Measurements from ENCODE around the gene ANKRD63.

ANKRD63 gene

DNA sequence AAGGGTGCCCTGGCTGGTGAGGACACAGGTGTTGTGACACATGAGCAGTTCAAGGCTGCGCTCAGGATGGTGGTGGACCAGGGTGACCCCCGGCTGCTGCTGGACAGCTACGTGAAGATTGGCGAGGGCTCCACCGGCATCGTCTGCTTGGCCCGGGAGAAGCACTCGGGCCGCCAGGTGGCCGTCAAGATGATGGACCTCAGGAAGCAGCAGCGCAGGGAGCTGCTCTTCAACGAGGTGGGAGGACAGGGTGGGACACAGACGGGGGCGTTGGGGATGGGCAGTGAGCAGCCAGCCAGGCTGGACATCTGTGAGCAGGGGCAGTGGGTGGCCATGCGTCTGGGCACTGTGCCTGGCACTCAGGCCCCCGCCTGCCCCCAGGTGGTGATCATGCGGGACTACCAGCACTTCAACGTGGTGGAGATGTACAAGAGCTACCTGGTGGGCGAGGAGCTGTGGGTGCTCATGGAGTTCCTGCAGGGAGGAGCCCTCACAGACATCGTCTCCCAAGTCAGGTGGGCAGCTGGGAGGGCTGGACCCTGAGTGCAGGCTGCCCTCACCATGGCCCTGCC, 10.3 kb downstream of the ANKRD63 start:
- no peaks in the 10 kb centered on the region for H3K9me3 ChIP-seq (ENCODE audit: control insufficient read depth, low read depth, low read length)
- H3K9ac ChIP-seq (ENCODE audit: low read length) = no peak overlapping the region
- H3K4me3 ChIP-seq (ENCODE audit: low read length) = no peak overlapping the region
- no peaks in the 10 kb centered on the region for H3K36me3 ChIP-seq (ENCODE audit: control insufficient read depth, low read depth, low read length)
- H3K4me1 ChIP-seq (ENCODE audit: control insufficient read depth, low read depth, low read length) = peaks cover 6% of the 10 kb centered on the region
- no peaks in the 10 kb centered on the region for H3K27me3 ChIP-seq (ENCODE audit: control insufficient read depth, insufficient read depth, low read length)
- H3K27ac ChIP-seq (ENCODE audit: low read length) = no peak overlapping the region

DNA sequence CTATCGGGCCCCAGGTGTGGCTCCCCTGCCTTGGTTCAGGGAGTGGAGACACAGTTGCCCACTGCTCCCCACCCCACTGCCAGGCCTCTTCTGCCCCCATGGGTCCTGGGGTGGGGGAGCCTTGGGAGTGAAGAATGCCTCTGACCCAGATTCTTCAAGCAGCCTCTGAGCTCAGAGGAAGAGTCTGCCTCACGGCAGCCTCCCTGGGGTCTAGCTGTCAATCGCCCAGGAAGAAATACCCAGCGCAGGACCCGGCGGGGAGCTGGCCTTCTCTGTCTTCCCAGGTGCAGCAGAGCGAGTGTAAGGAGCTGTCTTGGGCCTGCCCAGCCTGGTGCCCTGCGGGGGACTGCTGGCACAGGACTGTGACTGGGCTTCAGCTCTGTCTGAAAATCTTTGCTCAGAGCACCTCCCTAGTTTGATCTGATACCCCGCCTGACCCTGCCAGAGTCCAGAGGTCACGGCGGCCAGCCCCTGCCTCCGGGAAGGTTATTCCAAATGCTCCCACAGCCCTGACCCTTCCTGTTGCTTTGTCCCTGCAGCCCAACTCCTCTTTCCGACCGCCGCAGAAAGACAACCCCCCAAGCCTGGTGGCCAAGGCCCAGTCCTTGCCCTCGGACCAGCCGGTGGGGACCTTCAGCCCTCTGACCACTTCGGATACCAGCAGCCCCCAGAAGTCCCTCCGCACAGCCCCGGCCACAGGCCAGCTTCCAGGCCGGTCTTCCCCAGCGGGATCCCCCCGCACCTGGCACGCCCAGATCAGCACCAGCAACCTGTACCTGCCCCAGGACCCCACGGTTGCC, 11.0 kb downstream of the ANKRD63 start:
- Histone ChIP-seq H3K4me3 (ENCODE audit: low read length) (no peak overlapping the region), H3K9ac (ENCODE audit: low read length) (no peak overlapping the region), H3K27me3 (ENCODE audit: control insufficient read depth, insufficient read depth, low read length) (no peaks in the 10 kb centered on the region), H3K9me3 (ENCODE audit: control insufficient read depth, low read depth, low read length) (no peaks in the 10 kb centered on the region), H3K36me3 (ENCODE audit: control insufficient read depth, low read depth, low read length) (no peaks in the 10 kb centered on the region), H3K4me1 (ENCODE audit: control insufficient read depth, low read depth, low read length) (peaks cover 7% of the 10 kb centered on the region), H3K27ac (ENCODE audit: low read length) (no peak overlapping the region)

DNA sequence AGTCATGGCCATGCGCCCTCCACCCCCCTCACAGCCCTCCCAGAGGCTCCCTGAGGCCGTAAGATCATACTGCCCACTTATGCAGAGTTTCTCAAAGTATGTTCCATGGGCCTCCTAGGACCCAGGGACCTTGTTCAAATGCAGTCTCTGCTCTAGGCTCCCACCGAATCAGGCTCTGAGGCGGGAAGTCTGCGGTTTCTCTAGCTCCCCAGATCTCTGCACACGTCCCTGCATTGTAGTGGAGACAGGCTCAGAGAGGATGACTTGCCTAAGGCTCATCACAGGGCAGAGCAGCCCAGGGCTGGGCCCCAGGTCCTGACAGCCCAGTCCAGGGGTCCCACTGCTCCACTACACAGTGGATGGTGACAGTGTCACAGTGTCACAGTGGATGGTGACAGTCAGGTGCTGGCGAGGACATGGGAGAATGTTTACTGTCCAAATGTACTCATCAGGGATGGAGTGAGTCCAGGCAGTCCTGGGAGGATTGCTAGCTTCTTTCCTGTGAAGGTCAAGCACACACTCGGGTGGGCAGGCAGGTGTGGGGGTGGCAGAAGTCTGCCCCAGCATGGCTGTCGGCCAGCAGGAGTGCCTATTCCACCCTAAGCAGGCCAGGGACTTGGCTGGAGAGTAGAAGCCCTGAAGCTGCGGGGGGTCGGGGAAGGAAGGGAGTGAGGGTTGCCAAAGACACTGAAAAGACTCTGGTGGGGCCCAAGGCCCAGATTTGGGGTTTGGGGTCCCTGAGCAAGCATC, 12.4 kb downstream of the ANKRD63 start:
- Histone ChIP-seq H3K36me3 (ENCODE audit: control insufficient read depth, low read depth, low read length) (no peaks in the 10 kb centered on the region), H3K4me3 (ENCODE audit: low read length) (no peak overlapping the region), H3K27ac (ENCODE audit: low read length) (no peak overlapping the region), H3K27me3 (ENCODE audit: control insufficient read depth, insufficient read depth, low read length) (no peaks in the 10 kb centered on the region), H3K4me1 (ENCODE audit: control insufficient read depth, low read depth, low read length) (peaks cover 7% of the 10 kb centered on the region), H3K9me3 (ENCODE audit: control insufficient read depth, low read depth, low read length) (no peaks in the 10 kb centered on the region), H3K9ac (ENCODE audit: low read length) (no peak overlapping the region)

DNA sequence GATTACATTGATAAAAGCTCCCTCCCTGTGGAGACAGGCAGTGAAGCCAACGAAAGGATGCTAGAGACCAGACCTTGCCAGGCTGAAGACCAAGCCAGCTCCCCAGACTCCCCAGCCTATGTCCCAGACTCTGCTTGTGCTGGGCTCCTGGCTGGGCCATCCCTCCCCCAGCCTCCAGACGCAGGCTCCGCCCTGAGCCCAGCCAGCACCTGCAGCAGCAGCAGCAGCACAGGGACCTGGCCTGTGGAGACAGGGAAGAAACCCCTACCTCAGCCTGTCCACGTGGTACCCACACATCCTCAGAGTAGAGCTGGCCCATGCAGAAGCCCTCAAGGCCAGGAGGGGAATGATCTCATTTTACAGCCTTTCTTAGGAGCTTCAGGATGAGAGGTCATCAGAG, 13.3 kb downstream of the ANKRD63 start:
- no peak overlapping the region for H3K27ac ChIP-seq (ENCODE audit: low read length)

DNA sequence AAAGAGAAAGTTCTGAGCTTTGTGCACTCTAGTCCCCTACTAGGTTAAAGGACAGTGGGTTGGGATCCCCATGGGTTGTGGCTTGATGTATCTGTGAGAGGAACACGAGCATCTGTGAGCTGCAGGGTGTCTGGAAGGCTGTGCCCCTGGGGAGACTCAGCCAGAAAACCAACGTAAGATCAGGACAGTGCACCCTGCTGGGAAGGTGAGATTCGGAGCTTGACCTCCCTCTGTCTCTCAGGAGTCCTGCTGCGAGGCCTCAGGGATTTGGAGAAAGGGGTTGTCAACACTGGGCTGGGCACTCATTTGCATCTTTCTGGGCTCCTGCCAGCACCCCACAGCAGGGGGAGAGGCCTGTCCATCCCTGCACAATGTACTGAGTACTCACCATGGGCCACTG, 15.2 kb downstream of the ANKRD63 start:
- no peaks in the 10 kb centered on the region for H3K27me3 ChIP-seq (ENCODE audit: control insufficient read depth, insufficient read depth, low read length)
- H3K9me3 ChIP-seq (ENCODE audit: control insufficient read depth, low read depth, low read length) = no peaks in the 10 kb centered on the region

More for the DNA sequence above, 13.3 kb downstream of the ANKRD63 start:
- no peaks in the 10 kb centered on the region for H3K9me3 ChIP-seq (ENCODE audit: control insufficient read depth, low read depth, low read length)
- no peak overlapping the region for H3K9ac ChIP-seq (ENCODE audit: low read length)
- H3K36me3 ChIP-seq (ENCODE audit: control insufficient read depth, low read depth, low read length) = no peaks in the 10 kb centered on the region
- H3K4me1 ChIP-seq (ENCODE audit: control insufficient read depth, low read depth, low read length) = peaks cover 7% of the 10 kb centered on the region
- no peaks in the 10 kb centered on the region for H3K27me3 ChIP-seq (ENCODE audit: control insufficient read depth, insufficient read depth, low read length)
- H3K4me3 ChIP-seq (ENCODE audit: low read length) = no peak overlapping the region

GRCh38 chr15:40266828-40267304, 16.0 kb downstream of the ANKRD63 start:
- no peak overlapping the region for H3K9ac ChIP-seq (ENCODE audit: low read length)

More for the DNA sequence above, 15.2 kb downstream of the ANKRD63 start:
- Histone ChIP-seq H3K9ac (ENCODE audit: low read length) (no peak overlapping the region), H3K36me3 (ENCODE audit: control insufficient read depth, low read depth, low read length) (no peaks in the 10 kb centered on the region), H3K4me3 (ENCODE audit: low read length) (no peak overlapping the region), H3K27ac (ENCODE audit: low read length) (no peak overlapping the region), H3K4me1 (ENCODE audit: control insufficient read depth, low read depth, low read length) (peaks cover 7% of the 10 kb centered on the region)

DNA sequence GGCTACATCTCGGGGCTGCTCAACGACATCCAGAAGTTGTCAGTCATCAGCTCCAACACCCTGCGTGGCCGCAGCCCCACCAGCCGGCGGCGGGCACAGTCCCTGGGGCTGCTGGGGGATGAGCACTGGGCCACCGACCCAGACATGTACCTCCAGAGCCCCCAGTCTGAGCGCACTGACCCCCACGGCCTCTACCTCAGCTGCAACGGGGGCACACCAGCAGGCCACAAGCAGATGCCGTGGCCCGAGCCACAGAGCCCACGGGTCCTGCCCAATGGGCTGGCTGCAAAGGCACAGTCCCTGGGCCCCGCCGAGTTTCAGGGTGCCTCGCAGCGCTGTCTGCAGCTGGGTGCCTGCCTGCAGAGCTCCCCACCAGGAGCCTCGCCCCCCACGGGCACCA, 17.0 kb downstream of the ANKRD63 start:
- H3K27me3 ChIP-seq (ENCODE audit: control insufficient read depth, insufficient read depth, low read length) = no peaks in the 10 kb centered on the region
- H3K9ac ChIP-seq (ENCODE audit: low read length) = no peak overlapping the region
- H3K27ac ChIP-seq (ENCODE audit: low read length) = no peak overlapping the region
- no peaks in the 10 kb centered on the region for H3K9me3 ChIP-seq (ENCODE audit: control insufficient read depth, low read depth, low read length)
- no peak overlapping the region for H3K4me3 ChIP-seq (ENCODE audit: low read length)
- no peaks in the 10 kb centered on the region for H3K36me3 ChIP-seq (ENCODE audit: control insufficient read depth, low read depth, low read length)
- H3K4me1 ChIP-seq (ENCODE audit: control insufficient read depth, low read depth, low read length) = peaks cover 7% of the 10 kb centered on the region

More at GRCh38 chr15:40266828-40267304, 16.0 kb downstream of the ANKRD63 start:
- Histone ChIP-seq H3K27ac (ENCODE audit: low read length) (no peak overlapping the region), H3K36me3 (ENCODE audit: control insufficient read depth, low read depth, low read length) (no peaks in the 10 kb centered on the region), H3K9me3 (ENCODE audit: control insufficient read depth, low read depth, low read length) (no peaks in the 10 kb centered on the region), H3K27me3 (ENCODE audit: control insufficient read depth, insufficient read depth, low read length) (no peaks in the 10 kb centered on the region), H3K4me3 (ENCODE audit: low read length) (no peak overlapping the region), H3K4me1 (ENCODE audit: control insufficient read depth, low read depth, low read length) (peaks cover 7% of the 10 kb centered on the region)

GRCh38 chr15:40265355-40265754, 17.5 kb downstream of the ANKRD63 start:
- no peak overlapping the region for H3K9ac ChIP-seq (ENCODE audit: low read length)
- H3K27ac ChIP-seq (ENCODE audit: low read length) = no peak overlapping the region
- H3K27me3 ChIP-seq (ENCODE audit: control insufficient read depth, insufficient read depth, low read length) = no peaks in the 10 kb centered on the region
- H3K36me3 ChIP-seq (ENCODE audit: control insufficient read depth, low read depth, low read length) = no peaks in the 10 kb centered on the region
- no peak overlapping the region for H3K4me3 ChIP-seq (ENCODE audit: low read length)
- H3K4me1 ChIP-seq (ENCODE audit: control insufficient read depth, low read depth, low read length) = peaks cover 7% of the 10 kb centered on the region
- H3K9me3 ChIP-seq (ENCODE audit: control insufficient read depth, low read depth, low read length) = no peaks in the 10 kb centered on the region

DNA sequence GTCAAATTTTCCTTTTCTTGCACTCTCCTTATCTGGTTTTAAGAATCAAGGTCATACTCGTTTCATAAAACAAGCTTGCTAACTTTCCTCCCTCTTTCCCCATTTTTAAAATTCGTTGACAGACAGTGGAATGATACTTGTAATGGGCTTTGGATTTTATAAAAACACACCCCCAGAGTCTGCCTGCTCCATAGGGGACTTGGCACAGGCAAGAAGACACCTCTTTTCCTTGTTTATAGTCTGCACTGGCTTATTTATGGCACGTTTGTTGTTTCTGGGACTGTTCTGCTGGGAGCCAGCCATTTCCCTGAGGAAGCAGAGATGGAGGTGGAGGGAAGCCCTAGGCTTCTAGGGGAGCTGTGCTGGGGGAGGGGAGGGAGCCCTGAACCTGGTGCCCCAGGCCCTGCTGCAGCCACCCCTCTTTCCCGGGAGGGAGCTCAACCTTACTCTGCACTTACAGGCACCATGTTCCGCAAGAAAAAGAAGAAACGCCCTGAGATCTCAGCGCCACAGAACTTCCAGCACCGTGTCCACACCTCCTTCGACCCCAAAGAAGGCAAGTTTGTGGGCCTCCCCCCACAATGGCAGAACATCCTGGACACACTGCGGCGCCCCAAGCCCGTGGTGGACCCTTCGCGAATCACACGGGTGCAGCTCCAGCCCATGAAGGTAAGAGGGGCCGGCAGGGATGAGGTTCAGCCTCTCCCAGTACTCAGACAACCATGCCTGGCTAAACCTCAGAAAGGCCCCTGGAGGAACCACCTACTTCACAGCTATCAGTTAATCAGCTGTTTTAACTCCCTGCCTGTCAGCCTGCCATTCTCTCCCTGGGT, 18.3 kb downstream of the ANKRD63 start:
- H3K36me3 ChIP-seq (ENCODE audit: control insufficient read depth, low read depth, low read length) = no peaks in the 10 kb centered on the region
- H3K27me3 ChIP-seq (ENCODE audit: control insufficient read depth, insufficient read depth, low read length) = no peaks in the 10 kb centered on the region
- no peak overlapping the region for H3K27ac ChIP-seq (ENCODE audit: low read length)
- H3K9me3 ChIP-seq (ENCODE audit: control insufficient read depth, low read depth, low read length) = no peaks in the 10 kb centered on the region
- peaks cover 7% of the 10 kb centered on the region for H3K4me1 ChIP-seq (ENCODE audit: control insufficient read depth, low read depth, low read length)
- no peak overlapping the region for H3K9ac ChIP-seq (ENCODE audit: low read length)
- H3K4me3 ChIP-seq (ENCODE audit: low read length) = no peak overlapping the region

GRCh38 chr15:40263024-40263754, 19.7 kb downstream of the ANKRD63 start:
- no peaks in the 10 kb centered on the region for H3K36me3 ChIP-seq (ENCODE audit: control insufficient read depth, low read depth, low read length)
- H3K9ac ChIP-seq (ENCODE audit: low read length) = no peak overlapping the region
- H3K4me3 ChIP-seq (ENCODE audit: low read length) = no peak overlapping the region
- no peaks in the 10 kb centered on the region for H3K9me3 ChIP-seq (ENCODE audit: control insufficient read depth, low read depth, low read length)
- H3K27me3 ChIP-seq (ENCODE audit: control insufficient read depth, insufficient read depth, low read length) = no peaks in the 10 kb centered on the region
- H3K4me1 ChIP-seq (ENCODE audit: control insufficient read depth, low read depth, low read length) = peaks cover 15% of the 10 kb centered on the region
- no peak overlapping the region for H3K27ac ChIP-seq (ENCODE audit: low read length)

Data from iPS-18a (cell line).